Measurements from ENCODE around the gene CMTR1.
"Not testable (repeated sequence)": the region's sequence is repeated elsewhere in the genome, so short reads cannot be mapped to it uniquely, and the experiment has no call there.

Gene CMTR1

GRCh38 chr6:37432916-37433656, at the start of gene CMTR1:
Gene CMTR1 (plus strand): TSS chr6:37433221. CDS start chr6:37435630, 2,409 bp downstream.
- peak; percentile 91 for DNase-seq (ENCODE audit: low spot score)

DNA sequence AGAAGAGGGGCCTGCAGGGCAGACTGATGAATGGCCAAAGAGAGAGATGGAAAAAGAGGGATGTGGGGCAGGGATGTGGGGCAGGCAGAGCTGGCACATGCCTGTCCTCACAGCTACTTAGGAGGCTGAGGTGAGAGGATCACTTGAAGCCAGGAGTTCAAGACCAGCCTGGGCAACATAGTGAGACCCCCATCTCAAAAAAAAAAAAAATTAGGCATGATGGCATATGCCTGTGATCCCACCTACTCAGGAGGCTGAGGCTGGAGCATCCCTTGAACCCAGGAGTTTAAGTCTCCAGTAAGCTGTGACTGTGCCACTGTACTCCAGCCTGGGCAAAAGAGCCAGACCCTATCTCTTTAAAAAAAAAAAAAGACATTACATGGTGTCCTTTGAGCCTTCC, 44.4 kb upstream of the CMTR1 start:
- no peak for DNase-seq (ENCODE audit: low spot score)

DNA sequence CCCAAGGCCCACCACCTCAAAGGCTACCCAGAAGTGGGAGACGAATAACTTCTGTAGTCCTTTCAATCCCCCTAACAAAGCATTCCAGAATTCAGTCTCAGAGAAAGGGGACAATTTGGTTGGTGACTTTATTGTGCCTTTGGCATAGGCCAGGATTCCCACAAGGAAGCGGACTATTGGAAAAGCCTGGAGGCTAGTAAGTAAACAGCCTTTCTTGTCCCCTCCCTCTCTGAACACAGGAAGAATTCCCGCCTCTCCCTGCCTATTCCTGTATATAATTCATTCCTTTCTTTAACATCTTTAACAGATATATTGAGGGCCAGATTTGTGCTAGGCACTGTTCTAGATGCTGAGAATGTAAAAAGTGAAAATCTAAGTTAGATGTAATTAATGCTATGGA, 43.2 kb upstream of the CMTR1 start:
- no peak for DNase-seq (ENCODE audit: low spot score)

DNA sequence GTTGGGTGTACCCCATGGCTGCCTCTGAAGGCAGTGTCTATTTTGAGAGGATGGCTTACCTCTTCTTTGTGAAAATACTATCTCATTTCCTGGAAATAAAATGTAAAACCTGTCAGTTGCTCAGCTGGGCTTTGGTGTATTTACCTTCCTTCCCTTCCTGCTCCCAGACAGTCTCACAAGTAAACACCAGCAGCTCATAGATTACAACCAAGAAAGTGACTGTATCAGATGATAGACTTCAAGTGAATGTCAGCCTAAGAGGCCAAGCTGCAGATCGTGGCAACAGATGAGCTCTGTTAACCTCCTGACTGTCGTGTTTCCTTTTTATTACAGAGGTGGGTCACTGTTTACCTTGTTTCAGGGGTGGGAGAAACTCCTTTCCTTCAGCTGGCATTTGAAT, 41.9 kb upstream of the CMTR1 start:
- DNase-seq (ENCODE audit: low spot score) = no peak

DNA sequence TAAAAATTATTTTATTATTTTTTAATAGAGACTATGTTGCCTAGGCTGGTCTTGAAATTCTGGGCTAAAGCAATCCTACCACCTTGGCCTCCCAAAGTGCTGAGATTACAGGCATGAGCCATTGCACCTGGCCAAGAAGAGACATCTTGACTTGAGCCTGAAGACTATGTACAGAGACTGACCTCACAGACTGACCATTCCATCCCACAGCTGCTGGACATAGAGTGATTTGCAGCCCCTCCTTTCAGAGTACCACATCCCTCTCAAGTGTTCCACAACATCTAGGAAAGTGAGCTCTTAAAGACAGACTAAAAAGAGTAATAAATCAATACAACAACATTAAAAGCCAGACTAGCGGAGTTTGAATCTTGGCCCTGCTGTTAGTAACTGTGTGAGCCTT, 40.2 kb upstream of the CMTR1 start:
- DNase-seq (ENCODE audit: low spot score) = no peak

- no peak for DNase-seq (ENCODE audit: low spot score)
Measured at GRCh38 chr6:37393381-37393929, 39.6 kb upstream of the CMTR1 start.

- DNase-seq (ENCODE audit: low spot score) = no peak
Measured at GRCh38 chr6:37396571-37397180, 36.3 kb upstream of the CMTR1 start.

GRCh38 chr6:37399131-37399530, 33.9 kb upstream of the CMTR1 start:
- DNase-seq (ENCODE audit: low spot score) = no peak

- DNase-seq (ENCODE audit: low spot score) = no peak
Measured at GRCh38 chr6:37399795-37400490, 33.1 kb upstream of the CMTR1 start.

GRCh38 chr6:37401658-37402057, 31.4 kb upstream of the CMTR1 start:
- not testable (repeated sequence) for DNase-seq (ENCODE audit: low spot score)

- DNase-seq (ENCODE audit: low spot score) = no peak
Measured at GRCh38 chr6:37406726-37407341, 26.2 kb upstream of the CMTR1 start.

DNA sequence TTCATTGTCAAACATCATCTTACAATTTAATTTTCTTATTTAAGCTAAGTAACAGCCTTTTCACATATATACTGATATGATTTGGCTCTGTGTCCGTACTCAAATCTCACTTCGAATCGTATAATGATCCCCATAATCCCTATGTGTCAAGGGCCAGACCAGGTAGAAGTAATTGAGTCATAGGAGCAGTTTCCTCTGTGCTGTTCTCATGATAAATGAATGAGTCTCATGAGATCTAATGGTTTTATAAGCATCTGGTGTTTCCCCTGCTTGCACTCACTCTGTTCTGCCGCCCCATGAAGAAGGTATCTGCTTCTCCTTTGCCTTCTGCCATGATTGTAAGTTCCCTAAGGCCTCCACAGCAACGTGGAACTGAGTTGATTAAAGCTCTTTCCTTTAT, 25.1 kb upstream of the CMTR1 start:
- no peak for DNase-seq (ENCODE audit: low spot score)

- DNase-seq (ENCODE audit: low spot score) = no peak
Measured at GRCh38 chr6:37409501-37409900, 23.5 kb upstream of the CMTR1 start.

GRCh38 chr6:37417393-37417792, 15.6 kb upstream of the CMTR1 start:
- DNase-seq (ENCODE audit: low spot score) = no peak

- no peak for DNase-seq (ENCODE audit: low spot score)
Measured at GRCh38 chr6:37418722-37419121, 14.3 kb upstream of the CMTR1 start.

- no peak for DNase-seq (ENCODE audit: low spot score)
Measured at GRCh38 chr6:37426058-37426944, 6.7 kb upstream of the CMTR1 start.

- no peak for DNase-seq (ENCODE audit: low spot score)
Measured at GRCh38 chr6:37426945-37427510, 6.0 kb upstream of the CMTR1 start.

DNA sequence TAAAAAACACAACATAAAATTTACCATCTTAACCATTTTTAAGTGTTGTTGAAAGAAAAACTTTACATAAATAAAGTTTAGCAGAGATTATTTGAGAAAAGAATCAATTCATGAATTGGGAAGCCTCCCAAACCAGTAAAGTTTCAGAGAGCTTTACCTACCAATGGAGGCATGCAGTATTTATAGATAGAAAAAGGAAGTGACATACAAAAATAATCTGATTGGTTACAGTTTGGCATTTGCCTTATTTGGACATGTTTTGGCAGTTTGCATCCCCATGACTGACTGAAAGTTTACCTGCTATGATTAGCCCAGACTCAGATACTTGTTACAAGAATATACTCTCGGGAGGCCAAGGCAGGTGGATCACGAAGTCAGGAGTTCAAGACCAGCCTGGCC, 3.7 kb upstream of the CMTR1 start:
- DNase-seq (ENCODE audit: low spot score) = no peak

- DNase-seq (ENCODE audit: low spot score) = no peak
Measured at GRCh38 chr6:37432590-37432915, 468 bp upstream of the CMTR1 start.

- DNase-seq (ENCODE audit: low spot score) = no peak
Measured at GRCh38 chr6:37433657-37434271, 743 bp downstream of the CMTR1 start.

- no peak for DNase-seq (ENCODE audit: low spot score)
Measured at GRCh38 chr6:37435373-37435772, 2.4 kb downstream of the CMTR1 start.
